CD4-positive, alpha-beta T cell (primary cell): Measurements from ENCODE around the gene TMEM164. TPM values are rescaled to one million over a fixed set of nuclear protein-coding genes. Genes with fewer than 3 reads are reported as not detected.

ENCODE experiments used
- ATAC-seq: fragments of 200-7000 bp; cut with Tn5 transposase; one replicate; pipeline ENCODE4 v1.10.0; 2022; ENCODE audit warnings: mild to moderate bottlenecking; ENCODE audit not compliant: poor library complexity
- CTCF ChIA-PET: fragments of 350-600 bp; sonication (Branson Sonifier 250); formaldehyde crosslinking; loops from one replicate; lab custom pipeline; 2021; ENCODE audit warnings: antibody characterized with exemption, inconsistent platforms; lab: Charles Lee
- POLR2A ChIA-PET: fragments of 350-600 bp; sonication (Branson Sonifier 250); formaldehyde crosslinking; loops from one replicate; lab custom pipeline; 2021; ENCODE audit warnings: antibody characterized with exemption, inconsistent platforms; lab: Charles Lee
- DNase-seq, 14 experiments: peaks; one replicate each; pipeline ENCODE4 v3.0.0-alpha.2; 2013 to 2020; ENCODE audit warnings: mixed read lengths in 2 of 14
- H3K27ac ChIP-seq, 2 donors: one replicate each; pipeline versions ENCODE4 v1.5.1 to v1.7.0; 2013; ENCODE audit warnings: low read length in 2 of 2, low read depth in 1 of 2, mild to moderate bottlenecking in 1 of 2
- H3K27me3 ChIP-seq, 2 experiments: 1 replicate in 1 of 2; 2 replicates in 1 of 2; pipeline versions ENCODE4 v1.6.1 to v1.7.0; 2013; ENCODE audit warnings: low read length in 2 of 2, control low read depth in 1 of 2, mild to moderate bottlenecking in 1 of 2, moderate library complexity in 1 of 2; ENCODE audit not compliant: insufficient read depth in 2 of 2, control insufficient read depth in 1 of 2
- H3K36me3 ChIP-seq: one replicate; pipeline ENCODE4 v1.6.1; 2013; ENCODE audit warnings: low read length, control low read depth; ENCODE audit not compliant: insufficient read depth
- H3K4me1 ChIP-seq: one replicate; pipeline ENCODE4 v1.6.1; 2013; ENCODE audit warnings: low read length, control low read depth; ENCODE audit not compliant: insufficient read depth
- H3K4me3 ChIP-seq: one replicate; pipeline ENCODE4 v1.5.1; 2013; ENCODE audit warnings: mild to moderate bottlenecking, low read length, moderate library complexity
- H3K9me3 ChIP-seq, 2 experiments: 1 replicate in 1 of 2; 2 replicates in 1 of 2; pipeline versions ENCODE4 v1.6.1 to v1.7.0; 2013; ENCODE audit warnings: low read length in 2 of 2, mild to moderate bottlenecking in 2 of 2, control low read depth in 1 of 2, moderate library complexity in 1 of 2; ENCODE audit not compliant: control insufficient read depth in 1 of 2, insufficient read depth in 1 of 2
- H3K27ac Mint-ChIP-seq: one replicate; pipeline ENCODE4 v1.8.0; 2020; ENCODE audit warnings: mixed read lengths
- H3K27me3 Mint-ChIP-seq: one replicate; pipeline ENCODE4 v1.8.0; 2021; ENCODE audit warnings: mixed read lengths
- H3K36me3 Mint-ChIP-seq: one replicate; pipeline ENCODE4 v1.8.0; 2021; ENCODE audit warnings: low read depth, mixed read lengths
- H3K4me1 Mint-ChIP-seq: one replicate; pipeline ENCODE4 v1.8.0; 2021; ENCODE audit warnings: low read depth, mixed read lengths
- H3K4me3 Mint-ChIP-seq: one replicate; pipeline ENCODE4 v1.8.0; 2020; ENCODE audit warnings: mild to moderate bottlenecking, mixed read lengths
- H3K9me3 Mint-ChIP-seq: one replicate; pipeline ENCODE4 v1.8.0; 2020; ENCODE audit warnings: mixed read lengths
- CTCF ChIP-seq: fragments of 200-600 bp; IDR thresholded peaks from one replicate; pipeline ENCODE4 v1.8.0; 2022; ENCODE audit warnings: antibody characterized with exemption, mild to moderate bottlenecking
- intact Hi-C, 2 experiments: fragments of 100-400 bp; cut with DNase I in 1 of 2; cut with micrococcal nuclease in 1 of 2; formaldehyde crosslinking; loops; one replicate each; pipeline versions ENCODE4 v1.15.1 to v1.9.0; 2023 to 2025; cut with DNase I, micrococcal nuclease
- total RNA-seq, 174 experiments: library from RNA in 2 of 174; stranded (reverse) in 2 of 174; gene quantifications; one replicate each; pipeline ENCODE4 v1.2.3 and lab custom pipeline; 2021 to 2026

TMEM164 gene
- total RNA-seq, 2 experiments from 2014 or later, result 11.1 to 13.4 TPM

DNA sequence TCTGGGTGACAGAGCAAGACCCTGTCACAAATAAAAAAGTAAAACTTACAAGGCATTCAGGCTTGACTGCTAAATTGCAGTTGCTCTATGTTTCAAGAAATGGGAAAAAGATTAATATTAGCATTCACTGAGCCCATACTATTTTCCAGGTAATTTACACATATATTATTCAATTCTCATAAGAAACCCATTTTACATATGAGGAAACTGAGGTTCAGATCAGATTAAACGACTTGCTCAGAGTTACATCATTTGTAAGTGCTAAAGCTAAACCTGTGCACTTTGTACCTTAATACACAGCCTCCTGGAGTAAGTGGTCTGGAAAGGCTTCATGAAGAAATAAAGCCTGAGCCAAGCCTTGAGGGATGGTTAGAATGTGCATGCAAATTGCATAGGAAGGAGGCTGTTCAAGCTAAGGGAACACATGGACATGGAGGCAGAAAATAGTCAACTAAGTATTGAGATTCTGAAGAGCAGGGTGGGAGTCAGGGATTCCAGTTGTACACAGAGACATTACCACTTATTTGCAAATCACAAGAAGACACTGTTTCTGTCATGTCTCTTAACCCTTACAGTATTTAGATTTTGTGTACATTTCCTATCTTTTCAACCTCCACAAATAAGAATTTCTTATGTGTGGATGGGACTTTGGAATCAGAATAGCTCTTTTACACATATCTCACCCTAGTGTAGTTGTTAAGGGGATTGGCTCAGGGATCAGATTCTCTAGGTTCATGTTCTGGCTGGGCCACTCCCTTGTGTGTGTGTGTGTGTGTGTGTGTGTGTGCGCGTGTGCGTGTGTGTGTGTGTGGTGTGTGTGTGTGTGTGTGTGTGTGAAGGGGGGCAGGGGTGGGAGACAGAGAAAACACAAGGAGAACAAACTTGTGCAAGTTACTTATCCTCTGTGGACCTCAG lies 113.4 kb downstream of the TMEM164 start:
- Histone ChIP-seq H3K36me3 (peaks cover 2% of the 10 kb centered on the region), H3K4me1 (no peaks in the 10 kb centered on the region), H3K4me3 (no peak overlapping the region), H3K27ac (no peak overlapping the region), H3K9me3 (no peaks in the 10 kb centered on the region), H3K27me3 (no peaks in the 10 kb centered on the region)
- Mint-ChIP-seq H3K27ac (no peak overlapping the region), H3K4me3 (no peak overlapping the region), H3K4me1 (no peaks in the 10 kb centered on the region), H3K9me3 (no peaks in the 10 kb centered on the region), H3K27me3 (no peaks in the 10 kb centered on the region), H3K36me3 (peaks cover 39% of the 10 kb centered on the region)
- ChIA-PET CTCF (no interaction called here), POLR2A (no interaction called here)
- DNase-seq (no peak), ATAC-seq (no peak)
- intact Hi-C loops, result no loop called here
- no peak for TF ChIP-seq CTCF

DNA sequence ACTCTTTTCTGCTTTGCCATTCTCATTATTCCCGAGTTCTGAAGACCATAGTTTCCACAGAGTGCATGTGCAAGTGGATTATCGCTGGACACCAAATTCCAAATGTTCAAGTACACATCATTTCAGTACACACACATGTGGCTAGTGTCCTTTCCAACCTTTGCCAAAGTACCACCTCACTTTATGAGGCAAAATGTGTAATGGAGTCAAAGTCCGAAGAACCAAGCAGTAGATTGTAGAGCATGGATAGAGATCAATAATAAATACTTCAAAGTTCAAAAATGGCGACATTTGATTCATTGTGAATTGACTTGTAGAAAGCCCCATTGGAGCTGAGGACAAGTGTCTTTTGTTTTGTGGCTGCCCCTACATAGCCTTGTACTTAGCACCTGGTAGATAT lies 115.6 kb downstream of the TMEM164 start:
- DNase-seq, result no peak
- ChIA-PET CTCF (no interaction called here), POLR2A (no interaction called here)
- Mint-ChIP-seq H3K36me3 (peaks cover 32% of the 10 kb centered on the region), H3K27ac (no peak overlapping the region), H3K9me3 (no peaks in the 10 kb centered on the region), H3K27me3 (no peaks in the 10 kb centered on the region), H3K4me3 (no peak overlapping the region), H3K4me1 (no peaks in the 10 kb centered on the region)
- Histone ChIP-seq H3K36me3 (no peaks in the 10 kb centered on the region), H3K9me3 (no peaks in the 10 kb centered on the region), H3K4me3 (no peak overlapping the region), H3K27ac (no peak overlapping the region), H3K4me1 (no peaks in the 10 kb centered on the region), H3K27me3 (no peaks in the 10 kb centered on the region)
- TF ChIP-seq CTCF, result no peak
- no peak for ATAC-seq
- intact Hi-C loops, result no loop called here

- ChIA-PET POLR2A (no interaction called here), CTCF (no interaction called here)
- intact Hi-C loops, result no loop called here
- DNase-seq (no peak), ATAC-seq (no peak)
- no peaks in the 10 kb centered on the region for H3K36me3 ChIP-seq
- H3K4me3 ChIP-seq, result no peak overlapping the region
- H3K9me3 Mint-ChIP-seq, result no peaks in the 10 kb centered on the region
- H3K27ac ChIP-seq, result no peak overlapping the region
- H3K27ac Mint-ChIP-seq, result no peak overlapping the region
- H3K36me3 Mint-ChIP-seq, result peaks cover 27% of the 10 kb centered on the region
- no peak overlapping the region for H3K4me3 Mint-ChIP-seq
- no peaks in the 10 kb centered on the region for H3K9me3 ChIP-seq
- no peak for TF ChIP-seq CTCF
- no peaks in the 10 kb centered on the region for H3K27me3 Mint-ChIP-seq
- H3K4me1 ChIP-seq, result no peaks in the 10 kb centered on the region
- H3K4me1 Mint-ChIP-seq, result no peaks in the 10 kb centered on the region
- no peaks in the 10 kb centered on the region for H3K27me3 ChIP-seq
These were observed 116.6 kb downstream of the TMEM164 start for GRCh38 chrX:110119480-110119879.
